GM12801 (cell line): Measurements from ENCODE around the gene TSEN54.

Experiments used
- CTCF ChIP-seq: IDR thresholded peaks from one replicate; pipeline ENCODE4 v1.5.1; 2011; ENCODE audit warnings: control low read depth; ENCODE audit not compliant: insufficient read length; ENCODE audit errors: extremely low read depth

The TSEN54 gene

DNA sequence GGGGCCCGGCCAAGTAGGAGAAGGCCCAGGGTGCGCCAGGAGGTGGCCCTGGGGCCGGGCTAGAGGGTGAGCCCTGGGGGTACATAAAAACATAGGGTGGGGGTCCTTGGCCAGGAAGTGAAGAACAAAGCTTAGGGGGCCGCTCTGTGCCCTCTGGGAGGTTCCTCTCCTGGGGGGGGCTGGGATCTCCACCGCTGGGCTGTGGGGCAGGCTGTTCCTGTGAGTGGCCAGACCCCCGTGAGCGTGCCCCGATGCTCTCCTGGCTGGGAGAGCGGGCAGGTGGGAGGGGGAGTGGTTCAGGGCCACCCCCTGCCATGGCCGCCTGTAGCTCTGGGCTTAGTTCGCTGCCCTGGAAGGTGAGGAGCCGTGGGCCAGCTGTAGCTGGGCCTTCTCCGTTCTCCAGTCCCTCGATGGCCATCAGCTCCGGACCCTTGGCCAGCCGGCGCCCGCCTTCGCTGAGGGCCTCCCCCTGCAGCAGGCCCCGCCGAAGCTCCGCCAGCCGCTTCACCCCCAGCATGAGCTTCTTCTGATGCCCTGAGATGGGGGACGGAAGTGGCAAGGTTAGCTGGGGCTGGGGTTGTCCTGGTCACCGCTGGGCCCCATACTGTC is 13.5 kb upstream of the TSEN54 start:
- no peak for TF ChIP-seq CTCF

DNA sequence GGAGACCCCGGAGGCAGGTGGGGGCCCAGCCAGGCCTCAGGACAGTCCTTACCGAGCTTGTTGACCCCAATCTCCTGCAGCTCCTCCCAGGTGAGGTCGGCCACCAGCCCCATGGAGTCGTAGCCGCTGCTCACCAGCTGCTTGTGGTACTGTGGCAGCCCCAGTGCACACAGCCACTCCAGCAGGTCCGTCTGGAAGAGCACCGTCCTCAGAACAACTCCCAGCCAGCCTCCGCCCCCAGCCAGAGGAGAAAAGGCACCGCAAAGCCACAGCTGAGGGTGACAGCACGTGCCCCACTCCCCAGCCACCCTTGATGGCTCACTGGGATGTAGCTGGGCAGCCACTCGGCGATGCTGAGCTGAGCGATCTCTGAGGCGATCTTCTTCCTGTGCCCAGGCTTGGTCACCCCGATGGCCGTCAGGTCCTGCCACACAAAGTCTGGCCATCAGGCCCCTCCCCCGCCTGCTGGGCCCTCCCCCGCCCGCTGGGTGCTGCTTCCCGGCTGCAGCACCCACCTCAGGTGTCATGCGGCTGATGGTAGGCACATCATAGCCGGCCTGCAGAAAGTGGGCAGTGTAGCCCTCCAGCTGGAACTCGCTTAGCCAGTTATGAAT is 12.9 kb upstream of the TSEN54 start:
- TF ChIP-seq CTCF, result no peak

GRCh38 chr17:75503976-75504346 is 12.4 kb upstream of the TSEN54 start:
- no peak for TF ChIP-seq CTCF

- TF ChIP-seq CTCF, result no peak
Measured at GRCh38 chr17:75504347-75505151, 11.8 kb upstream of the TSEN54 start.

DNA sequence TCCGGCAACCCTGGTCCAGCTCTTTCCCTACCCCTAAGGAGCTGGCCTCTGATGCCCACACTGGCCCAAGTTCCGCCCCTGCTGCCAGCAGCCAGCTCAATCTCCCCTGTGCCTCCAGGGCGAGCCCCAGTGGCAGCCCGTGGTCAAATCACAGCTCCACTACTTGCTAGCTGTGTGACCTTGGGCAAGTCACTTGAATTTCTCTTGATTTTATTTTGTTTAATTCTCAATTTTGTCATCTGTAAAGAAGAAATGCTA is 11.2 kb upstream of the TSEN54 start:
- no peak for TF ChIP-seq CTCF

DNA sequence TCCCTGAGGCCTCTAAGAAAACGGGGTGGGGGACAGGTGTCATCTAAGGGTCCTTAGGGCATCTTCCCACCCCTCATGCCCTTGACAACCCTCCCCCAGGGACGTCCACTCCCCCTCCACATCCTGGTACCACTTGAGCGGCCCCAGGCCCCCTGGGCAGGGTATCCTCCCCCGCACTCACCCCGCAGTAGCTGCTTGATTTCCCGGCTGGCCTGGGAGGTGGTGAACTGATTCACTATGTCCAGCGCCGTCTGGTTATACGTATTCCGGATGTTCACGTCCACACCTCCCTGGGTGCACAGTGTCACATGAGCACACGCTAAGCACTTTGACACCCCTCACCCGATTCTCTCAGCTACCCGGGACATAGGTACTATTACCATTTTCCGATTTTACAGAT is 10.7 kb upstream of the TSEN54 start:
- no peak for TF ChIP-seq CTCF

GRCh38 chr17:75506134-75506533 is 10.2 kb upstream of the TSEN54 start:
- TF ChIP-seq CTCF, result no peak
